ENCODE results near the gene C1RL. TPM values are rescaled to one million over a fixed set of nuclear protein-coding genes. Genes with fewer than 3 reads are reported as not detected.

C1RL gene
- total RNA-seq, 5 donors from 2014 or later (not counting 1 experiment from before 2014, with no cell fraction given) = 18.1 to 36.6 (median 30.8) TPM

DNA sequence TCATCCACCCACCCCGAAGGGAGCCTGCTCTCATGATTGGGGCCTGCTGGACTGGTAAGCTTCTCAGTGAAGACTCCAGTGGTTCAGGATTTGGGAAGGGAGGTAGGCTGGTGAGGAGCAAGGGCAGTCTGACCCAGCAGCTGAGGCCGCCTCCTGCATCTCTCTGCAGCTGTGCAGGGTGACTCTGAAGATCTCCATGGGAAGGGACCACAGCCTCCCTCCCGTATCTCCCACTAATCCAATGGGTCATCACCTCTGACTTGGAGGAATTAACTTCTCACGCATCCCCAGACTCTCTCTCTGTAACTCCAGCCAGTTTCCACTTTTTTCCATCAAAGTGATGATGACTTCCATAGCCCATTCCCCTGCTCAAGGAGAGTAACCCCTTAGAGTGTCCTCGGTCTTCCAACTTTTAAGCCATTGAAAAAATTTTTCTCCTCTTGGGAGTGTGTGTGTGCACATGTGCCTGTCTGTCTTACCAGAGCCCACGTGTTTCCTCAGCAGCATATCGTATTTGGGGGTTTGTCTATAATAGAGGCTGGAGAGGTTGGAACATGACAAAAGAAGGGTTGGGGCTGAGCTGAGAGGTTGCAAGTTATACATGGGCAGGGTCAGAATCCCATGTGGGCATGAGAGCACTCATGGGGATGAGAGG is 32.5 kb upstream of the C1RL start:
- CTCF ChIA-PET = interaction anchor here in 1 of 2 donors (0.6 to 1.1 kb wide), 6 partner anchors 10 to 947 kb away, joined by 3 to 4 read pairs (median 3); no protein-coding TSS in a partner anchor
- Histone ChIP-seq H3K9me3 (no peaks in the 10 kb centered on the region), H3K36me3 (ENCODE audit: control insufficient read depth in 2 of 2, extremely low read depth in 1 of 2, insufficient read depth in 1 of 2, low read length in 1 of 2) (peaks cover 12 to 80% of the 10 kb centered on the region in 2 donors), H3K27ac (ENCODE audit: low read length) (no peak overlapping the region), H3K4me1 (ENCODE audit: control insufficient read depth in 1 of 2, extremely low read depth in 1 of 2, insufficient read depth in 2 of 2, low read length in 2 of 2) (no peaks in the 10 kb centered on the region), H3K4me3 (ENCODE audit: control insufficient read depth in 1 of 2, extremely low read depth in 1 of 2, low read length in 1 of 2) (no peak overlapping the region), H3K27me3 (replicated peaks in 1 of 2; ENCODE audit: control insufficient read depth in 2 of 2, extremely low read depth in 1 of 2, insufficient read depth in 2 of 2, low read length in 1 of 2) (no peaks in the 10 kb centered on the region)
- no peak overlapping the region for H3K4me3 Mint-ChIP-seq
- no peak for ATAC-seq (replicated peaks in 1 of 4)
- no peaks in the 10 kb centered on the region for H3K9me3 Mint-ChIP-seq
- WGBS (ENCODE audit: insufficient coverage) = 100% methylated on average over 2 of the region's 7 CpGs
- DNase-seq = no peak
- peaks cover 0 to 10% (median 2%) of the 10 kb centered on the region in 3 donors for H3K4me1 Mint-ChIP-seq
- H3K27ac Mint-ChIP-seq = no peak overlapping the region
- POLR2A ChIA-PET = no interaction called here
- H3K36me3 Mint-ChIP-seq = peaks cover 52% of the 10 kb centered on the region
- no peaks in the 10 kb centered on the region for H3K27me3 Mint-ChIP-seq

DNA sequence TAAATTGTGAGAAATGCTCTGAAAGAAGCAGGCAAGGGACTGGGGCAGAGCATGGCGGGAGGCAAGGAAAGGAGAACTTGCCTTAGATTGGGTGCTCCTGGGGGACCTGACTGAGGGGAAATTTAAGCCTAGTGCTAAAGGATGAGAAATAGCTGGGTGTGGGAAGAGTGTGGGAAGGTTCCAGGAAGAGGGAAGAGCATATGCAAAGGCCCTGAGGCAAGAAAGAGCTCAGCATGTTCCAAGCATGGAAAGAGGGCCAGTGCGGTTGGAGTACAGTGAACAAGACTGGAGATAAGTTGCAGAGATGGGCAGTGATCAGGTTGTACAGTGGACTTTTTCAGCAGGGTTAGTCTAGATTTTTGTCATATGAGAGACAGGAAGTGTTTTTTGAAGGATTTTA is 30.2 kb upstream of the C1RL start:
- CTCF ChIA-PET = no interaction called here

DNA sequence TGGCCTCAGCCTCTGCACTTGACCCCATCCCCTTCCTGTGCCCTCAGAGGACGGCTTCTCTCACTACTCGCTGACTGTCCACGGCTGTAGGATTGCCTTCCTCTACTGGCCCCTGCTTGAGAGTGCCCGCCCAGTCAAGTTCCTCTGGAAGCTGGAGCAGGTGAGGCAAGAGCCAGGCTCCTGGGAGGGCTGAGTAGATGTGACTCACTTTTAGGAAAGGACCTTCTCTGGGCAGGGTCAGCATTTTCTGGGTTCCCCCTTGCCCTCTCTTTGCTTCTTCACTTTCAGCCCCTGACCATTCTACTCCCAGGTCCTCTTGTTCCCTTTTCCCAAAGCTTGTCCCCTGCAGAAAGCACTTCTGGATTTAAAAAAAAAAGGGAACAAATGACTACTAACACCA is 28.9 kb upstream of the C1RL start:
- no peaks in the 10 kb centered on the region for H3K9me3 Mint-ChIP-seq
- POLR2A ChIA-PET = no interaction called here
- DNase-seq (no peak), ATAC-seq (replicated peaks in 1 of 4) (no peak)
- H3K36me3 ChIP-seq (ENCODE audit: control insufficient read depth in 2 of 2, extremely low read depth in 1 of 2, insufficient read depth in 1 of 2, low read length in 1 of 2) = peaks cover 16 to 88% of the 10 kb centered on the region in 2 donors
- H3K4me3 ChIP-seq (ENCODE audit: control insufficient read depth in 1 of 2, extremely low read depth in 1 of 2, low read length in 1 of 2) = no peak overlapping the region
- WGBS (ENCODE audit: insufficient coverage) = 92% methylated on average over 2 of the region's 4 CpGs
- H3K4me1 ChIP-seq (ENCODE audit: control insufficient read depth in 1 of 2, extremely low read depth in 1 of 2, insufficient read depth in 2 of 2, low read length in 2 of 2) = no peaks in the 10 kb centered on the region
- no peak overlapping the region for H3K27ac ChIP-seq (ENCODE audit: low read length)
- no peaks in the 10 kb centered on the region for H3K27me3 ChIP-seq (replicated peaks in 1 of 2; ENCODE audit: control insufficient read depth in 2 of 2, extremely low read depth in 1 of 2, insufficient read depth in 2 of 2, low read length in 1 of 2)
- H3K9me3 ChIP-seq = no peaks in the 10 kb centered on the region
- no peak overlapping the region for H3K27ac Mint-ChIP-seq
- H3K4me3 Mint-ChIP-seq = no peak overlapping the region
- CTCF ChIA-PET = no interaction called here
- H3K27me3 Mint-ChIP-seq = no peaks in the 10 kb centered on the region
- peaks cover 2 to 10% (median 3%) of the 10 kb centered on the region in 3 donors for H3K4me1 Mint-ChIP-seq
- H3K36me3 Mint-ChIP-seq = peaks cover 61% of the 10 kb centered on the region

More for the DNA sequence above, 30.2 kb upstream of the C1RL start:
- POLR2A ChIA-PET = interaction anchor here in 1 of 2 donors (0.7 kb wide), 1 partner anchor 1956 kb away, joined by 19 read pairs; no protein-coding TSS in a partner anchor
- H3K27me3 ChIP-seq (replicated peaks in 1 of 2; ENCODE audit: control insufficient read depth in 2 of 2, extremely low read depth in 1 of 2, insufficient read depth in 2 of 2, low read length in 1 of 2) = no peaks in the 10 kb centered on the region
- H3K4me1 ChIP-seq (ENCODE audit: control insufficient read depth in 1 of 2, extremely low read depth in 1 of 2, insufficient read depth in 2 of 2, low read length in 2 of 2) = no peaks in the 10 kb centered on the region
- ATAC-seq (replicated peaks in 1 of 4) (no peak), DNase-seq (no peak)
- no peaks in the 10 kb centered on the region for H3K27me3 Mint-ChIP-seq
- H3K4me3 Mint-ChIP-seq = no peak overlapping the region
- H3K36me3 ChIP-seq (ENCODE audit: control insufficient read depth in 2 of 2, extremely low read depth in 1 of 2, insufficient read depth in 1 of 2, low read length in 1 of 2) = peaks cover 19 to 85% of the 10 kb centered on the region in 2 donors
- no peak overlapping the region for H3K27ac Mint-ChIP-seq
- no peaks in the 10 kb centered on the region for H3K9me3 ChIP-seq
- no peak overlapping the region for H3K4me3 ChIP-seq (ENCODE audit: control insufficient read depth in 1 of 2, extremely low read depth in 1 of 2, low read length in 1 of 2)
- no peak overlapping the region for H3K27ac ChIP-seq (ENCODE audit: low read length)
- peaks cover 65% of the 10 kb centered on the region for H3K36me3 Mint-ChIP-seq
- H3K9me3 Mint-ChIP-seq = no peaks in the 10 kb centered on the region
- peaks cover 0 to 10% (median 2%) of the 10 kb centered on the region in 3 donors for H3K4me1 Mint-ChIP-seq
- 100% methylated on average over 2 of the region's 2 CpGs for WGBS (ENCODE audit: insufficient coverage)

DNA sequence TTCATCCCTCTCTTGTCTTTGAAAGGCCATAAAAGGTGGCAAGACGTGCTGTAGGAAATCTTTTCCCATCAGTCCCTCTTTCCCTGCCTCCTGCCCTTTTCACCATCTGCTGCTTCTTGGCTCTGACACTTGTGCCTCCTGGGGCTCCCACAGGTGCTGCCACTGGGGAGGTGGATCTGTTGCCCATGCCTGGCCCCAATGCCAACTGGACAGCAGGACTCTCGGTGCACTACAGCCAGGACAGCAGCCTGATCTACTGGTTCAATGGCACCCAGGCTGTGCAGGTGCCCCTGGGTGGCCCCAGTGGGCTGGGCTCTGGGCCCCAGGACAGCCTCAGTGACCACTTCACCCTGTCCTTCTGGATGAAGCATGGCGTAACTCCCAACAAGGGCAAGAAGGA is 27.7 kb upstream of the C1RL start:
- peaks cover 11 to 15% (median 13%) of the 10 kb centered on the region in 3 donors for H3K4me1 Mint-ChIP-seq
- peaks cover 50% of the 10 kb centered on the region for H3K36me3 Mint-ChIP-seq
- H3K27me3 Mint-ChIP-seq = no peaks in the 10 kb centered on the region
- H3K27me3 ChIP-seq (replicated peaks in 1 of 2; ENCODE audit: control insufficient read depth in 2 of 2, extremely low read depth in 1 of 2, insufficient read depth in 2 of 2, low read length in 1 of 2) = no peaks in the 10 kb centered on the region
- WGBS (ENCODE audit: insufficient coverage) = 100% methylated on average over 3 of the region's 3 CpGs
- H3K4me3 Mint-ChIP-seq = no peak overlapping the region
- peaks cover 16 to 81% of the 10 kb centered on the region in 2 donors for H3K36me3 ChIP-seq (ENCODE audit: control insufficient read depth in 2 of 2, extremely low read depth in 1 of 2, insufficient read depth in 1 of 2, low read length in 1 of 2)
- ATAC-seq (replicated peaks in 1 of 4) (no peak), DNase-seq (no peak)
- H3K9me3 ChIP-seq = no peaks in the 10 kb centered on the region
- H3K27ac ChIP-seq (ENCODE audit: low read length) = no peak overlapping the region
- H3K9me3 Mint-ChIP-seq = no peaks in the 10 kb centered on the region
- POLR2A ChIA-PET = no interaction called here
- H3K4me3 ChIP-seq (ENCODE audit: control insufficient read depth in 1 of 2, extremely low read depth in 1 of 2, low read length in 1 of 2) = no peak overlapping the region
- CTCF ChIA-PET = no interaction called here
- H3K4me1 ChIP-seq (ENCODE audit: control insufficient read depth in 1 of 2, extremely low read depth in 1 of 2, insufficient read depth in 2 of 2, low read length in 2 of 2) = peaks cover 0 to 8% of the 10 kb centered on the region in 2 experiments
- no peak overlapping the region for H3K27ac Mint-ChIP-seq

DNA sequence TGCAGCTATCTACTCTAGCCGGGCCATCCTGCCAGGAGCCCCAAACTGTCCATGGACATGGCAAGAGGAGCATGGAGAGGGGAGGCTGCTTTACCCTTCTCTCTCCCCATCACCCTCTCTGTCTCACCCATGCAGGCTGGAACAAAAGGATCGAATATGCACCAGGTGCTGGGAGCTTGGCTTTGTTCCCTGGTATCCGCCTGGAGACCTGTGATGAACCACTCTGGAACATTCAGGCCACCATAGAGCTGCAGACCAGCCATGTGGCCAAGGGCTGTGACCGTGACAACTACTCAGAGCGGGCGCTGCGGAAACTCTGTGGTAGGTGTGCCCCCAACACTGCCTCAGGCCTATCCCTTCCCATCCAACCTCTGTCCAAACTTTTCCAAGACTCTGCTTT is 27.1 kb upstream of the C1RL start:
- Histone ChIP-seq H3K27ac (ENCODE audit: low read length) (no peak overlapping the region), H3K9me3 (no peaks in the 10 kb centered on the region), H3K27me3 (replicated peaks in 1 of 2; ENCODE audit: control insufficient read depth in 2 of 2, extremely low read depth in 1 of 2, insufficient read depth in 2 of 2, low read length in 1 of 2) (no peaks in the 10 kb centered on the region), H3K4me1 (ENCODE audit: control insufficient read depth in 1 of 2, extremely low read depth in 1 of 2, insufficient read depth in 2 of 2, low read length in 2 of 2) (peaks cover 0 to 14% of the 10 kb centered on the region in 2 experiments), H3K4me3 (ENCODE audit: control insufficient read depth in 1 of 2, extremely low read depth in 1 of 2, low read length in 1 of 2) (no peak overlapping the region), H3K36me3 (ENCODE audit: control insufficient read depth in 2 of 2, extremely low read depth in 1 of 2, insufficient read depth in 1 of 2, low read length in 1 of 2) (peaks cover 16 to 75% of the 10 kb centered on the region in 2 donors)
- CTCF ChIA-PET = no interaction called here
- no peak overlapping the region for H3K4me3 Mint-ChIP-seq
- WGBS (ENCODE audit: insufficient coverage) = 100% methylated on average over 6 of the region's 7 CpGs
- DNase-seq (no peak), ATAC-seq (replicated peaks in 1 of 4) (no peak)
- H3K9me3 Mint-ChIP-seq = no peaks in the 10 kb centered on the region
- H3K27ac Mint-ChIP-seq = no peak overlapping the region
- H3K4me1 Mint-ChIP-seq = peaks cover 17 to 21% (median 19%) of the 10 kb centered on the region in 3 donors
- peaks cover 44% of the 10 kb centered on the region for H3K36me3 Mint-ChIP-seq
- POLR2A ChIA-PET = no interaction called here
- no peaks in the 10 kb centered on the region for H3K27me3 Mint-ChIP-seq

DNA sequence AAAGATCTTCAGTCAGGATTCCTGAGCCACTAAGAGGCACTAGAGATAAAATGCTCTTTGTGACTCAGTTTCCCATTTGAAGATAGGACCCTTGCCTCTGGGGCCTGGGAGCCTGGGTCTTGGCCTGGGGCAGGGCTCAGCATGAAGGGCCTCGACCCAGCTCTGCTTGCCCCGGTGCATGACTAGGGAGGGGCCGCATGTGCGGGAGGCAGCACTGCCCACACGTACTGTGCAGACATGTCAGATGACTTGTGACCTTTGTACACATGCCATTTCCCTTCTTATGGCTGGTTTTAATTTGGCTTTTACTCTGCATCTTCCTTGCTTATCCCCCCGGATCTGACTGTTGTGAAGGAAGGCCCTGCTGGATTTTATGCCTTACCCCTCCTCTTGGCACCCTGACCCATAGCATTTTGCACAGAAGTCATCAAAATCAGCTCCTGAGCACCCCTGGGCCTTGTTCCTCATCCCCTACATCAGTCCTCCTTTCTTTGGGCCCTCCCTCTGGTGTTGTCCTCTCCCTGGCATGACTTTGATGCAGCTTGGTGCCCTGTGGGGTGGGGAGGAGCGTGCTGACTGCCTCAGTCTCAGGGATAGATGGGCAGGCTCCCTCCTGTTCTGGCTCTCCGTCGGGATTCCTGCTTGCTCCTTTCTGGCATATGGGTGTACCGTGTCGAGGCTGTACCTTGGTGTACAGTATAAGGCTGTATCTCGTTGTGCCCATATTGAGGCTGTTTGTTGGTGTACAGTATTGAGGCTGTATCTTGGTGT is 25.6 kb upstream of the C1RL start:
- no peak for ATAC-seq (replicated peaks in 1 of 4)
- H3K9me3 ChIP-seq = no peaks in the 10 kb centered on the region
- H3K27me3 ChIP-seq (replicated peaks in 1 of 2; ENCODE audit: control insufficient read depth in 2 of 2, extremely low read depth in 1 of 2, insufficient read depth in 2 of 2, low read length in 1 of 2) = no peaks in the 10 kb centered on the region
- H3K4me3 Mint-ChIP-seq = no peak overlapping the region
- ChIA-PET POLR2A (no interaction called here), CTCF (interaction anchor here in 1 of 2 donors (0.5 kb wide), 1 partner anchor 78 kb away, joined by 3 read pairs; no protein-coding TSS in a partner anchor)
- peaks cover 0 to 25% of the 10 kb centered on the region in 2 experiments for H3K4me1 ChIP-seq (ENCODE audit: control insufficient read depth in 1 of 2, extremely low read depth in 1 of 2, insufficient read depth in 2 of 2, low read length in 2 of 2)
- no peak overlapping the region for H3K4me3 ChIP-seq (ENCODE audit: control insufficient read depth in 1 of 2, extremely low read depth in 1 of 2, low read length in 1 of 2)
- H3K36me3 Mint-ChIP-seq = peaks cover 37% of the 10 kb centered on the region
- peaks cover 20 to 33% (median 28%) of the 10 kb centered on the region in 3 donors for H3K4me1 Mint-ChIP-seq
- no peak overlapping the region for H3K27ac ChIP-seq (ENCODE audit: low read length)
- 93% methylated on average over 7 of the region's 12 CpGs for WGBS (ENCODE audit: insufficient coverage)
- H3K27me3 Mint-ChIP-seq = no peaks in the 10 kb centered on the region
- peaks cover 16 to 61% of the 10 kb centered on the region in 2 donors for H3K36me3 ChIP-seq (ENCODE audit: control insufficient read depth in 2 of 2, extremely low read depth in 1 of 2, insufficient read depth in 1 of 2, low read length in 1 of 2)
- H3K27ac Mint-ChIP-seq = peak overlapping the region in 1 of 2 donors; percentile 51
- DNase-seq = no peak
- H3K9me3 Mint-ChIP-seq = no peaks in the 10 kb centered on the region
